GM18517 (cell line): ENCODE data around the gene RACGAP1.
"Not testable (repeated sequence)": the region's sequence is repeated elsewhere in the genome, so short reads cannot be mapped to it uniquely, and the experiment has no call there.

Experiments
- ATAC-seq: cut with Tn5 transposase; IDR thresholded peaks from one replicate; pipeline ENCODE4 v1.9.1; 2021; ENCODE audit warnings: mild to moderate bottlenecking, moderate library complexity; ENCODE audit not compliant: unreplicated experiment

The RACGAP1 gene

DNA sequence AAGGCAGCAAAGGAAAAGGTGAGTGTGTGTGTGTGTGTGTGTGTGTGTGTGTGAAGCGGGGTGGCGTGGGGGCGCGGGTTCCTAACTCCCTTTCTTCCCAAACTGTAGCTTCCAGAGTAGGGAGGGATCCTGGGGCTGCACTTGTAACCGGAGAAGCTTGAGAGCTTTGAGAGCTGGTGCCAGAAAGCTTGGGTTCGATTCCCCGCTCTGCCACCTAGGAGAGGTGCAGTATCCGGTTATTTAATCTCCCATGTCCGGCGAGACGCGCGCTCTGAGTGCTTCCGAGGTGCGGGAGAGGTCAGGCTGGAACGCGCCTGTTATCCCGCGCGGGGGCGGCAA lies 7.2 kb upstream of the RACGAP1 start:
- no peak for ATAC-seq

GRCh38 chr12:50030449-50030848 lies 5.2 kb upstream of the RACGAP1 start:
- ATAC-seq, result not testable (repeated sequence)

DNA sequence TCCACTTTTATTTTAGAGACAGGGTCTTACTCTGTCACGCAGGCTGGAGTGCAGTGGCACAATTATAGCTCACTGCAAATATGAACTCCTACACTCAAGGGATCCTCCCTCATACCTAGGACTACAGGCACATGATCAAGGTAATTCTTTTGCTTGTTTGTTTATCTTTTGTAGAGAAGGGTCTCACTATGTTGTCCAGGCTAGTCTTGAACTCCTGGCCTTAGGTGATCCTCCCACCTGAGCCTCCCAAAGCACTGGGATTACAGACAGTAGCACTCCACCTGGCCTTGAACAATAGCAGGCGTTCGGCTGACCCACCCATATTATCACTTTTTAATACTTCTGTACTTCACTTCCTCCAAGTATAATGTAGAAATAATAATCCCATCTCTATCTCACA lies 1.4 kb upstream of the RACGAP1 start:
- ATAC-seq, result no peak

- ATAC-seq, result no peak
Observed at GRCh38 chr12:50024805-50025186, 498 bp downstream of the RACGAP1 start.

DNA sequence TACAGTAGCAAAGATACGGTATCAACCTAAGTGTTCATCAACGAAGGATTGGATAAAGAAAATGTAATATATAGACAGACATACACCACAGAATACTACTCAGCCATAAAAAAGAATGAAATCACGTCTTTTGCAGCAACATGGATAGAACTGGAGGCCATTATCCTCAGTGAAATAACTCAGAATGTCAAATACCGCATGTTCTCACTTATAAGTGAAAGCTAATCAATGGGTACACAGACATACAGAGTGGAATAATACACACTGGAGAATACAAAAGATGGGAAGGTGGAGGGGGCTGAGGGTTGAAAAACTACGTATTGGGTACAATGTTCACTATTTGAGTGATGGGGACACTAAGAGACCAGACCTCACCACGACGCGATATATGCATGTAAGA lies 1.1 kb downstream of the RACGAP1 start:
- no peak for ATAC-seq

- ATAC-seq, result no peak
Observed at GRCh38 chr12:50022903-50023302, 2.4 kb downstream of the RACGAP1 start.

DNA sequence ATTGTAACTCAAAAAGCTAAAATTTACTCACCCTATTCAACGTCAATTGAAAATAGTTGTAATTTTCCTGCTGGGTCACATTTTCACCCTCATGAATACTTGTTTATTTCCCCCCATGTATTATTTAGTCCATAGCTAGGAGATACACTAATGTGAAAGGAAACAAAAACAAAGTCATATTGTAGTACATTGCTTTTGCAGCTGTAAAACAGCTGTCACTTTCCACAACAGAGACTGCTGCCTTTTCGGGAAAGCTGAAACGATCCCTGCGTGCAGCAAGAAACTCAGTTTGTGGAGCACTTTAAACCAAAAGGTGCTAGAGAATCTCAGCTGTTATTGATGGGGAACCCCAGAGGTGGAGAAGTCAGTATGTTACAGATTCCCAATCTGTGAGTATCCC lies 4.3 kb downstream of the RACGAP1 start:
- no peak for ATAC-seq

DNA sequence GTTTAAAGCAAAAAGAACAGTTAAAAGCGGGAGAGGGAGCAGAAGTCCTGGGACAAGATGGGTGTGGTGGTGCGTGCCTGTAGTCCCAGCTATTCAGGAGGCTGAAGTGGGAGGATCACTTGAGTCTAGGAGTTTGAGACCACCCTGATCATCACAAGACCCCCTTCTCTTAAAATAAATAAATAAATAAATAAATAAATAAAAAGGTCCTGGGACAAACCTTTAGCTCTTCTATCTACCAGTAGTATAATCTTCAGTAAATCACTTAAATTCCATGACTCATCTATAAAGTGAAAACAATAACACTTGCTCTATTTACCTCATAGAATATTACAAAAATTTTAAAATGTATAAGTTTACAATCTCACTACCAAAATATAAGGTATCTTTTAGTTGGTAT lies 5.8 kb downstream of the RACGAP1 start:
- ATAC-seq, result no peak

- no peak for ATAC-seq
Observed at GRCh38 chr12:50018968-50019367, 6.3 kb downstream of the RACGAP1 start.

DNA sequence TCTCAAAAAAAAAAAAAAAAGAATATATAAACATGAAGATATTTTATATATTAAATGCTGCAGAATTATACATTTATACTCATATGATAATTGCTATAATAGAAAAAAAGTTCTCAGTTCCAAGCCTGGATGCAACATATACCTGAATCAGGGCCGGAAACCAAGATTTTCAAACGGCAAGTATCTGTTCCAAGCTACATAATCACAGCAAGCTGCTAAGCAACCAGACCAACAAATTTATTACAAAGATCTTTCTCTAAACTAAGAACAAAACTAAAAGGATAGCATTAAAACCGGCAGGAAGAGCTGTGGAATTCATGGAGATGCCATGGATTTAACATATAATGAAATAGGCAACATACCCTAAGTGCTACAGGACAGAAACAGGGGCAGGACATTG lies 7.1 kb downstream of the RACGAP1 start:
- ATAC-seq, result no peak

GRCh38 chr12:50017641-50018040 lies 7.7 kb downstream of the RACGAP1 start:
- no peak for ATAC-seq

- no peak for ATAC-seq
Observed at GRCh38 chr12:50016501-50017475, 8.5 kb downstream of the RACGAP1 start.

DNA sequence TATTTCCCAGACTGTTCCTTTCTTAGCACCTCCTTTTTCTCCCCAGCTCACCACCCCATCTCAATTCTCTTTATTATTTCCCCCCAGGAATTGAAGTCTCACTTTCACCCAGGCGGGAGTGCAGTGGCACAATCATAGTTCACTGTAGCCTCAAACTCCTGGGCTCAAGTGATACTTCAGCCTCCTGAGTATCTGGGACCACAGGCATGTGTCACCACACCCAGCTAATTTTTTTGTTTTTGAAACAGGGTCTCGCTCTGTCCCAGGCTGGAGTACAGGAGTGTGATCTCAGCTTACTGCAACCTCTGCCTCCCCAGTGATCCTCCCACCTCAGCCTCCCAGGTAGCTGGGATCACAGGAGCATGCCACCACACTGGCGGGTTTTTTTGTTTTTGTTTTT lies 11.0 kb downstream of the RACGAP1 start:
- ATAC-seq, result no peak

- ATAC-seq, result no peak
Observed at GRCh38 chr12:50013361-50014147, 11.7 kb downstream of the RACGAP1 start.

- ATAC-seq, result no peak
Observed at GRCh38 chr12:50006754-50007442, 18.4 kb downstream of the RACGAP1 start.

- no peak for ATAC-seq
Observed at GRCh38 chr12:50006280-50006679, 19.0 kb downstream of the RACGAP1 start.

DNA sequence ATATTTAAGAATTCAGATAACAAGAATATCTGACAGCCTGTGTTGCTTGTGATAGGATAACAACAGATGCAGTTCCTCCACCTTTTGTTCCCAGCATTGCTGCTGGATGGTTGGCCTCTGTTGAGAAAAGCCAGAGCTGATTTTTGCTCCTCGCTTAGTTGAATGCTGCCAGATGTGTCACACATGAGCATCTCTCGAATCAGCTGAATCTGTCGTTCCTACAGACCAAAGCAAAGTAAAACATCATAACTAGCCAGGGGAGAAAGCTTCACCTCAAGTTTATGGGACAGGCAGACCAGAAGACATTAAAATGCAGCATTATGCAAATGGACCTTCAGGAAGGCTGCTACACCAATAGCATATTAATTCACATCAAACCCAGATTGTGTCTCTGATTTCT lies 20.1 kb downstream of the RACGAP1 start:
- ATAC-seq, result no peak

DNA sequence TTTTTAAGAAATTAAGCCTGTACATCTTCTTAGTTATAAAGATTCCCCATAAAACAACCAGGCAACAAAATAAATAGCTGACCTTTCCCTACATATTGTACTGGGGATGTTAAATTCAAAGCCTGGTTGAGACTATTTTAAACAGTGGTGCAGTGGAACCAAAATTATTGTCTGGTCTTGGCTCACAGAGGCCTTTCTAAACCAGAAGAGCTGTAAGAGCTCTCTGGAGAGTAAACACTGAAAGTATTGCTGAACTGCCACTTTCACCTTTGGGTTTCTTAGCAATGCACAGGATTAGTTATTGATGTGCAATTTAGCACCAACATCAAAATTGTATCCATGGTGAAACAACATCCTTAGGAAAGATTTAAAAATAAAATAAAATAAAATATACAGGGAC lies 20.6 kb downstream of the RACGAP1 start:
- ATAC-seq, result no peak

DNA sequence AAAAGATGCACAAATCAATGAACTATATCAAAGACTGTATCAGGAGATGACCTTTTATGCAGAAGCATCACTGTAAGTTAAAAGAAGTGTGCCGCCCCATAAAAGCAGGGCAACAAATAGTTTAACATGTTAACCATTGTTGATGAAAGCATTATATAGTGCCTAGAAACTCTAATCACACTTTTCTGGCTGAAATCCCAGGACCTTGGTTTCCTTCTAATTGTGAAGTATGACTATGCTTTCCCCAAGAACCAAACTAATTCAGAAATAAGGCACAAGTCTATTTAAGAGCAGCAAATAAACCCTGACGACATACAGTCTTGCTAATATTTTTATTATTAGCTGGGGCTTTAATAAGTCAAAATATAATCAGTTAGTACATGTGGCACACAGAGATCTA lies 21.7 kb downstream of the RACGAP1 start:
- ATAC-seq, result no peak

- no peak for ATAC-seq
Observed at GRCh38 chr12:49998453-49998852, 26.8 kb downstream of the RACGAP1 start.

- ATAC-seq, result no peak
Observed at GRCh38 chr12:49990273-49990672, 35.0 kb downstream of the RACGAP1 start.

DNA sequence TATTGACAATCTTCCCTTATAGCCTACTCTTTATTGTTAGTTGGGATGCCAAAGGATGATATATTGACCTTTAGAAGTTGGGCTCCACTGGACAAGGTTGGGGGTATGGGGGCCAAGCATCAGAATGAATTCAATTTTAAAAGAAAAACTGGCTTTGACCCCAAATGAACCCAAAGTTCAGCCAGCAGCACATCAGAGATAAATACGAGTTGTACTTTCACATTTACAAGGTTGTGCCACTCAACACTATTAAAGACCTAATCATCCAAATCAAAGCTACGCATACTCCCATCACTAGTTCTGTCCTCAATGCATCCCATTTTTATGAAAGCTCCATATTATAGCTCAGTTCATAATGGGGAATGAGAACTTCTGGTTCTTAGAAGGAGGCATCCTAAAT lies 35.9 kb downstream of the RACGAP1 start:
- ATAC-seq, result not testable (repeated sequence)
